ENCODE results near the gene FDCSP.
A peak's percentile ranks its signal among the peaks of the same experiment; 100 is the strongest.
"Not testable (repeated sequence)": the region's sequence is repeated elsewhere in the genome, so short reads cannot be mapped to it uniquely, and the experiment has no call there.

The FDCSP gene

GRCh38 chr4:70225824-70226223 is at the start of gene FDCSP:
TSS of gene FDCSP (plus strand) at chr4:70226124. CDS start at chr4:70231195, 5,071 bp downstream.
- DNase-seq, result no peak

- DNase-seq, result peak; percentile 26
Observed at GRCh38 chr4:70177090-70177489, 48.8 kb upstream of the FDCSP start.

GRCh38 chr4:70178075-70178660 is 47.8 kb upstream of the FDCSP start:
- DNase-seq, result no peak

- DNase-seq, result no peak
Observed at GRCh38 chr4:70179811-70180210, 46.1 kb upstream of the FDCSP start.

- DNase-seq, result no peak
Observed at GRCh38 chr4:70181864-70182263, 44.1 kb upstream of the FDCSP start.

- no peak for DNase-seq
Observed at GRCh38 chr4:70182517-70183167, 43.3 kb upstream of the FDCSP start.

- no peak for DNase-seq
Observed at GRCh38 chr4:70183168-70183939, 42.6 kb upstream of the FDCSP start.

GRCh38 chr4:70183940-70184246 is 42.0 kb upstream of the FDCSP start:
- no peak for DNase-seq

- no peak for DNase-seq
Observed at GRCh38 chr4:70187216-70187615, 38.7 kb upstream of the FDCSP start.

GRCh38 chr4:70190579-70190978 is 35.3 kb upstream of the FDCSP start:
- DNase-seq, result no peak

GRCh38 chr4:70191647-70192046 is 34.3 kb upstream of the FDCSP start:
- DNase-seq, result no peak

GRCh38 chr4:70192895-70193294 is 33.0 kb upstream of the FDCSP start:
- DNase-seq, result no peak

- DNase-seq, result no peak
Observed at GRCh38 chr4:70195425-70195824, 30.5 kb upstream of the FDCSP start, which contains the start of gene ODAM. TSS of gene ODAM (plus strand) at chr4:70195725. CDS start at chr4:70196544, 819 bp downstream.

- DNase-seq, result no peak
Observed at GRCh38 chr4:70196857-70197256, 29.1 kb upstream of the FDCSP start.

GRCh38 chr4:70197842-70198241 is 28.1 kb upstream of the FDCSP start:
- no peak for DNase-seq

GRCh38 chr4:70203601-70204000 is 22.3 kb upstream of the FDCSP start:
- DNase-seq, result no peak

GRCh38 chr4:70212752-70213151 is 13.2 kb upstream of the FDCSP start:
- DNase-seq, result not testable (repeated sequence)

GRCh38 chr4:70216109-70216508 is 9.8 kb upstream of the FDCSP start:
- DNase-seq, result not testable (repeated sequence)

GRCh38 chr4:70216550-70216949 is 9.4 kb upstream of the FDCSP start:
- DNase-seq, result not testable (repeated sequence)

GRCh38 chr4:70221389-70221788 is 4.5 kb upstream of the FDCSP start:
- not testable (repeated sequence) for DNase-seq

GRCh38 chr4:70221818-70222217 is 4.1 kb upstream of the FDCSP start:
- DNase-seq, result not testable (repeated sequence)

GRCh38 chr4:70236125-70236524 is 10.2 kb downstream of the FDCSP start:
- no peak for DNase-seq

- no peak for DNase-seq
Observed at GRCh38 chr4:70239131-70239883, 13.4 kb downstream of the FDCSP start.

All from right hindlimb (tissue), 1 donor.